Cardiac fibroblast (primary cell): Measurements from ENCODE around the gene TRIM68.
A peak's percentile ranks its signal among the peaks of the same experiment; 100 is the strongest.

Experiments used
- DNase-seq, 2 donors: peaks; one replicate each; pipeline versions ENCODE4 v3.0.0 to v3.0.0-alpha.2; 2010; ENCODE audit warnings: low read depth in 2 of 2
- H3K4me3 ChIP-seq, 2 donors: replicated peaks in 1 of 2; 1 replicate in 1 of 2; 2 replicates in 1 of 2; pipeline ENCODE4 v1.5.1; 2011; ENCODE audit warnings: low read depth in 2 of 2, low read length in 2 of 2, mild to moderate bottlenecking in 2 of 2, moderate library complexity in 1 of 2
- CTCF ChIP-seq: IDR thresholded peaks from one replicate; pipeline ENCODE4 v1.5.1; 2011; ENCODE audit warnings: low read depth, mild to moderate bottlenecking, low read length, inconsistent platforms

TRIM68 gene

GRCh38 chr11:4643076-4643475, 35.0 kb upstream of the TRIM68 start:
- no peak overlapping the region for H3K4me3 ChIP-seq
- DNase-seq: peak in 1 of 2 donors; percentile 38
- TF ChIP-seq CTCF: no peak

- H3K4me3 ChIP-seq: no peak overlapping the region
- no peak for DNase-seq
- no peak for TF ChIP-seq CTCF
Measured at GRCh38 chr11:4642043-4642442, 34.0 kb upstream of the TRIM68 start.

- DNase-seq: no peak
- TF ChIP-seq CTCF: no peak
- H3K4me3 ChIP-seq: no peak overlapping the region
Measured at GRCh38 chr11:4641501-4641900, 33.5 kb upstream of the TRIM68 start.

GRCh38 chr11:4639931-4640330, 31.9 kb upstream of the TRIM68 start:
- TF ChIP-seq CTCF: no peak

GRCh38 chr11:4637662-4638047, 29.6 kb upstream of the TRIM68 start:
- H3K4me3 ChIP-seq: no peak overlapping the region
- no peak for DNase-seq
- TF ChIP-seq CTCF: no peak

More at GRCh38 chr11:4639931-4640330, 31.9 kb upstream of the TRIM68 start:
- H3K4me3 ChIP-seq: no peak overlapping the region
- DNase-seq: no peak

GRCh38 chr11:4636962-4637661, 29.1 kb upstream of the TRIM68 start, which contains the start of gene OR51D1:
OR51D1 (plus strand) TSS chr11:4637477; CDS start chr11:4639791, 2,314 bp downstream.
- DNase-seq: peak; percentile 75 to 77
- H3K4me3 ChIP-seq: no peak within 1 kb of the TSS
- peak; percentile 90 for TF ChIP-seq CTCF

- H3K4me3 ChIP-seq: no peak overlapping the region
- DNase-seq: no peak
- TF ChIP-seq CTCF: no peak
Measured at GRCh38 chr11:4636136-4636535, 28.1 kb upstream of the TRIM68 start.
